Endothelial cell of umbilical vein (primary cell): Measurements from ENCODE around the gene TYSND1. TPM values are rescaled to one million over a fixed set of nuclear protein-coding genes. Genes with fewer than 3 reads are reported as not detected.

Source experiments
- BruUV-seq: library from RNA; stranded (reverse); fragments of 400-500 nt; replicated peaks from 2 replicates; lab custom pipeline; 2021; lab: Mats Ljungman, UMichigan
- CTCF ChIA-PET: fragments of 300-600, 350-600 bp; sonication (Branson Sonifier 250); formaldehyde crosslinking; loops from one replicate; lab custom pipeline; 2021; ENCODE audit warnings: antibody characterized with exemption, inconsistent platforms; lab: Charles Lee
- POLR2A ChIA-PET: fragments of 300-600, 350-600 bp; sonication (Branson Sonifier 250); formaldehyde crosslinking; loops from one replicate; lab custom pipeline; 2021; ENCODE audit warnings: antibody characterized with exemption, inconsistent platforms; lab: Charles Lee
- DNase-seq: peaks from one replicate; pipeline ENCODE4 v3.0.0-alpha.2; 2011; ENCODE audit warnings: low read depth, low spot score
- FAIRE-seq: peaks from 2 replicates; lab custom pipeline; 2011; peaks lifted over from hg19 to GRCh38; lab: Jason Lieb, UNC
- H2AFZ ChIP-seq: 2 replicates; pipeline ENCODE4 v1.6.0; 2012; ENCODE audit warnings: low read depth, low read length, control low read depth, inconsistent platforms
- H3K27ac ChIP-seq: 2 replicates; pipeline ENCODE4 v1.5.1; 2011; ENCODE audit warnings: low read depth, mild to moderate bottlenecking, control low read depth, low read length, moderate library complexity; ENCODE audit not compliant: insufficient read depth
- H3K27me3 ChIP-seq, 2 experiments: 2 replicates each; pipeline versions ENCODE4 v1.6.0 to v1.6.1; 2011; ENCODE audit warnings: low read length in 2 of 2, mixed read lengths in 1 of 2; ENCODE audit not compliant: control insufficient read depth in 2 of 2, insufficient read depth in 2 of 2
- H3K36me3 ChIP-seq, 2 experiments: 2 replicates in 1 of 2; 3 replicates in 1 of 2; pipeline ENCODE4 v1.5.1; 2011; ENCODE audit warnings: low read length in 2 of 2, mild to moderate bottlenecking in 1 of 2, moderate library complexity in 1 of 2; ENCODE audit not compliant: control insufficient read depth in 2 of 2, insufficient read depth in 2 of 2; ENCODE audit errors: extremely low read depth in 1 of 2
- H3K4me1 ChIP-seq: 3 replicates; pipeline ENCODE4 v1.5.1; 2011; ENCODE audit warnings: mild to moderate bottlenecking, low read length; ENCODE audit not compliant: control insufficient read depth, insufficient read depth; ENCODE audit errors: extremely low read depth
- H3K4me2 ChIP-seq: 2 replicates; pipeline ENCODE4 v1.6.1; 2011; ENCODE audit warnings: low read length, control low read depth, mixed read lengths; ENCODE audit not compliant: insufficient read depth
- H3K4me3 ChIP-seq, 3 experiments: fragments of 200-600 bp in 1 of 3; sonication (generic), shearing (Covaris generic) in 1 of 3; replicated peaks in 1 of 3; 2 replicates each; pipeline ENCODE4 v1.5.1; 2011 to 2016; ENCODE audit warnings: control low read depth in 3 of 3, low read length in 3 of 3, mild to moderate bottlenecking in 2 of 3, inconsistent platforms in 1 of 3, low read depth in 1 of 3, moderate library complexity in 1 of 3; ENCODE audit not compliant: insufficient read depth in 1 of 3
- H3K79me2 ChIP-seq: 2 replicates; pipeline ENCODE4 v1.6.0; 2012; ENCODE audit warnings: low read length, inconsistent platforms; ENCODE audit not compliant: control insufficient read depth, insufficient read depth
- H3K9ac ChIP-seq: replicated peaks from 2 replicates; pipeline ENCODE3; 2011; ENCODE audit warnings: low read length, control low read depth; ENCODE audit not compliant: insufficient read depth; ENCODE audit errors: extremely low read depth
- H3K9me1 ChIP-seq: replicated peaks from 3 replicates; pipeline ENCODE4 v1.6.0; 2011; ENCODE audit warnings: mild to moderate bottlenecking, low read length; ENCODE audit not compliant: control insufficient read depth, insufficient read depth; ENCODE audit errors: extremely low read depth
- H3K9me3 ChIP-seq: replicated peaks from 2 replicates; pipeline ENCODE4 v1.5.1; 2012; ENCODE audit warnings: low read length, inconsistent platforms; ENCODE audit not compliant: control insufficient read depth, insufficient read depth
- H4K20me1 ChIP-seq: replicated peaks from 2 replicates; pipeline ENCODE3; 2011; ENCODE audit warnings: mild to moderate bottlenecking, low read length; ENCODE audit not compliant: control insufficient read depth, insufficient read depth; ENCODE audit errors: extremely low read depth
- CTCF ChIP-seq, 2 donors: IDR thresholded peaks; 1 replicate in 1 of 2; 2 replicates in 1 of 2; pipeline ENCODE4 v1.5.1; 2011; ENCODE audit warnings: low read length in 2 of 2, mild to moderate bottlenecking in 2 of 2, moderate library complexity in 2 of 2, control low read depth in 1 of 2, inconsistent platforms in 1 of 2, low read depth in 1 of 2; ENCODE audit not compliant: insufficient read depth in 1 of 2; ENCODE audit errors: extremely low read depth in 1 of 2
- EZH2 ChIP-seq: IDR thresholded peaks from 2 replicates; pipeline ENCODE4 v1.6.1; 2012; ENCODE audit warnings: borderline replicate concordance, low read depth, mild to moderate bottlenecking, moderate library complexity, low read length, inconsistent platforms; ENCODE audit not compliant: severe bottlenecking
- FOS ChIP-seq: IDR thresholded peaks from 2 replicates; pipeline ENCODE4 v1.6.1; 2011; ENCODE audit warnings: mild to moderate bottlenecking, low read length, moderate library complexity, borderline replicate concordance; ENCODE audit not compliant: insufficient read depth
- GATA2 ChIP-seq: IDR thresholded peaks from 2 replicates; pipeline ENCODE4 v1.7.0; 2011; ENCODE audit warnings: low read depth, mild to moderate bottlenecking, moderate library complexity, mixed read lengths, low read length; ENCODE audit not compliant: insufficient read length, insufficient read depth
- JUN ChIP-seq: IDR thresholded peaks from 2 replicates; pipeline ENCODE4 v1.6.1; 2011; ENCODE audit warnings: borderline replicate concordance, low read depth; ENCODE audit not compliant: insufficient read length, insufficient read depth
- MAX ChIP-seq: IDR thresholded peaks from 2 replicates; pipeline ENCODE4 v1.6.1; 2011; ENCODE audit not compliant: insufficient read depth, insufficient read length
- MYC ChIP-seq: IDR thresholded peaks from one replicate; pipeline ENCODE4 v1.6.1; 2011; ENCODE audit warnings: mild to moderate bottlenecking, low read depth, low read length
- POLR2A ChIP-seq: IDR thresholded peaks from 2 replicates; pipeline ENCODE4 v1.6.1; 2012; ENCODE audit warnings: low read depth, mild to moderate bottlenecking, control low read depth, low read length
- POLR2AphosphoS5 ChIP-seq: IDR thresholded peaks from 2 replicates; pipeline ENCODE4 v1.6.1; 2012; ENCODE audit warnings: low read depth, mild to moderate bottlenecking, control low read depth, low read length, moderate library complexity; ENCODE audit not compliant: insufficient read depth
- dilution Hi-C: fragments of 300-500 bp; cut with MboI; formaldehyde crosslinking; loops from one replicate; pipeline ENCODE4 v1.15.0; 2019; ENCODE audit warnings: low sequenced_read_pairs; ENCODE audit not compliant: extremely low pct_ligation_motif_present
- intact Hi-C: fragments of 100-400 bp; cut with micrococcal nuclease; formaldehyde crosslinking; loops from one replicate; pipeline ENCODE4 v1.10.0; 2022
- polyA plus RNA-seq, 4 experiments: library from polyadenylated mRNA; depleted of rRNA in 3 of 4; stranded (reverse) in 3 of 4; unstranded in 1 of 4; fragments of >200 nt; gene quantifications; 2 replicates each; pipeline versions ENCODE4 v1.2.1 to v1.2.3, GENCODE V29; 2011 to 2012; ENCODE audit warnings: missing spikeins in 1 of 4
- total RNA-seq: library from RNA; stranded (reverse); gene quantifications from 2 replicates; pipeline ENCODE4 v1.2.3, GENCODE V29; 2021

The TYSND1 gene
- total and polyA plus RNA-seq, 2 donors (not counting 3 experiments of a cell fraction or from before 2014, with no cell fraction given), result 5.1 to 7.8 TPM

- Histone ChIP-seq H3K9me3 (no peaks in the 10 kb centered on the region), H3K9ac (no peak overlapping the region), H3K4me2 (no peak overlapping the region), H3K36me3 (no peaks in the 10 kb centered on the region), H3K27me3 (peaks cover 1 to 13% of the 10 kb centered on the region in 2 experiments), H3K27ac (no peak overlapping the region), H3K4me3 (no peak overlapping the region), H2AFZ (no peak overlapping the region), H3K79me2 (no peaks in the 10 kb centered on the region), H3K4me1 (peaks cover 11% of the 10 kb centered on the region), H4K20me1 (no peaks in the 10 kb centered on the region), H3K9me1 (no peaks in the 10 kb centered on the region)
- dilution Hi-C loops, result no loop called here
- intact Hi-C loops, result no loop called here
- TF ChIP-seq EZH2 (no peak), MYC (no peak), FOS (no peak), CTCF (IDR thresholded peaks at IDR 0.05; ENCODE audit: extremely low read depth in 1 of 2, insufficient read depth in 1 of 2, low read depth in 1 of 2, low read length in 2 of 2) (no peak), POLR2AphosphoS5 (no peak), MAX (no peak), GATA2 (no peak), POLR2A (no peak), JUN (no peak)
- POLR2A ChIA-PET, result no interaction called here
- BruUV-seq, result no TSS peak
- no peak for FAIRE-seq
- DNase-seq, result no peak
- CTCF ChIA-PET, result interaction anchor here (1.3 to 1.8 kb wide), 2 partner anchors 21 to 43 kb away, joined by 3 to 8 read pairs; no protein-coding TSS in a partner anchor
Measured at GRCh38 chr10:70178139-70178725, 31.7 kb upstream of the TYSND1 start.
